Psoas muscle (tissue), 8 donors: ENCODE measurements around the gene LRRC45. TPM values are rescaled to one million over a fixed set of nuclear protein-coding genes. Genes with fewer than 3 reads are reported as not detected.

Source experiments
- ATAC-seq, 4 donors: fragments of 200-7000 bp; cut with Tn5 transposase; one replicate each; pipeline ENCODE4 v1.9.1; 2020; ENCODE audit warnings: moderate library complexity in 3 of 4, mild to moderate bottlenecking in 2 of 4
- DNase-seq, 2 donors: peaks; one replicate each; pipeline ENCODE4 v3.0.0-alpha.2; 2020
- H3K27ac ChIP-seq: fragments of 200-600 bp; one replicate; pipeline ENCODE4 v1.8.0; 2022
- H3K27me3 ChIP-seq, 3 donors: fragments of 200-600 bp in 1 of 3; one replicate each; pipeline versions ENCODE4 v1.6.1 to v1.8.0; 2013 to 2022; ENCODE audit warnings: low read length in 2 of 3, mild to moderate bottlenecking in 2 of 3, moderate library complexity in 1 of 3; ENCODE audit not compliant: insufficient read depth in 3 of 3
- H3K36me3 ChIP-seq, 2 donors: fragments of 200-600 bp in 1 of 2; one replicate each; pipeline versions ENCODE4 v1.6.1 to v1.8.0; 2013 to 2022; ENCODE audit warnings: low read depth in 1 of 2, mild to moderate bottlenecking in 1 of 2, moderate library complexity in 1 of 2; ENCODE audit not compliant: insufficient read depth in 1 of 2
- H3K4me1 ChIP-seq: fragments of 200-600 bp; one replicate; pipeline ENCODE4 v1.8.0; 2022
- H3K4me3 ChIP-seq: fragments of 200-600 bp; one replicate; pipeline ENCODE4 v1.8.0; 2022; ENCODE audit warnings: mild to moderate bottlenecking
- H3K9me3 ChIP-seq: fragments of 200-600 bp; one replicate; pipeline ENCODE4 v1.8.0; 2022
- WGBS, 3 donors: extraction: QIAGEN DNeasy Blood & Tissue Kit; methylation state at CpG; one replicate each; pipeline versions ENCODE4 v1.1.6 to v1.1.7; 2013; 5-methylcytosine and 5-hydroxymethylcytosine counted together
- intact Hi-C, 2 donors: fragments of 100-400 bp; cut with DNase I; formaldehyde crosslinking; loops; one replicate each; pipeline versions ENCODE4 v1.11.0 to v1.14.2; 2022
- polyA plus RNA-seq, 3 donors: library from polyadenylated mRNA; stranded (reverse); fragments of 200-250 nt; gene quantifications; one replicate each; pipeline ENCODE4 v1.2.3, GENCODE V29; 2013
- total RNA-seq, 4 donors: library from RNA; stranded (reverse); fragmentation: NEBNext Ultra II Directional in 2 of 4; extraction: Animal tissue kit (Norgen Biotek cat#: 25700) in 2 of 4; gene quantifications; one replicate each; pipeline versions ENCODE4 v1.2.1 to v1.2.4, GENCODE V29; 2021 to 2023
- TF ChIP-seq, protein P1 (sequence below): fragments of 200-600 bp; IDR thresholded peaks from one replicate; pipeline ENCODE4 v1.8.0; 2022; ENCODE audit warnings: antibody characterized with exemption
- donor health status: healthy with polysubstance abuse.
- donor health status: DM: no; HTN: no; CAD: no; lungs with moderate emphysema.
- donor health status: Bipolar disorder and iron deficiency.
- donor health status: healthy.
- donor health status: DM: yes; HTN: yes; CAD: no.
- donor health status: DM: no; HTN: no; CAD: no.
- donor health status: DM: no; HTN: no; CAD: no.
- donor health status: DM: yes; HTN: yes; CAD: no.

The LRRC45 gene
- total and polyA plus RNA-seq, 7 donors: 1.4 to 7.1 (median 3.0) TPM

DNA sequence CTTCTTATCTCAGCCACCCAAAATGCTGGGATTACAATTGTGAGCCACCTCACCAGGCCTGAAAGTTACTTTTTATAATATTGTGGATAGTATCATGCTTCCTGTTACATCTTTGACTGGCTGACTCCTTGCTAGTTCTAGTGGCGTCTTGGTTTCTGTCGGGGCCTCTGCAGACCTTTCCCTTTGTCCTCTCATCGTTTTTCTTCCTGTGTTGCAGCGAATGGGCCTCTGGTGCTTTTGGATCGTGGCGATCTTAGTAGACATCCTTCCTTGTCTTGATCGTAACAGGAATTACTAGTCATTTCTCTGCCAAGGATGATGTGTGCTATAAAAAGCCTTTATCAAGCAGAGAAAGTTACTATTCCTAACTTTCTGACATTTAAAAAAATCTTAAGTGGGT is 24.9 kb upstream of the LRRC45 start:
- ATAC-seq: no peak
- Histone ChIP-seq H3K27ac (no peak overlapping the region), H3K4me1 (peaks cover 51% of the 10 kb centered on the region), H3K9me3 (no peaks in the 10 kb centered on the region), H3K4me3 (no peak overlapping the region), H3K27me3 (no peaks in the 10 kb centered on the region), H3K36me3 (peaks cover 0 to 13% of the 10 kb centered on the region in 2 donors)
- 66 to 79% (median 66%) methylated on average over 7 of the region's 7 CpGs for WGBS, 3 donors
- intact Hi-C loops: no loop called here
- TF ChIP-seq, protein P1, sequence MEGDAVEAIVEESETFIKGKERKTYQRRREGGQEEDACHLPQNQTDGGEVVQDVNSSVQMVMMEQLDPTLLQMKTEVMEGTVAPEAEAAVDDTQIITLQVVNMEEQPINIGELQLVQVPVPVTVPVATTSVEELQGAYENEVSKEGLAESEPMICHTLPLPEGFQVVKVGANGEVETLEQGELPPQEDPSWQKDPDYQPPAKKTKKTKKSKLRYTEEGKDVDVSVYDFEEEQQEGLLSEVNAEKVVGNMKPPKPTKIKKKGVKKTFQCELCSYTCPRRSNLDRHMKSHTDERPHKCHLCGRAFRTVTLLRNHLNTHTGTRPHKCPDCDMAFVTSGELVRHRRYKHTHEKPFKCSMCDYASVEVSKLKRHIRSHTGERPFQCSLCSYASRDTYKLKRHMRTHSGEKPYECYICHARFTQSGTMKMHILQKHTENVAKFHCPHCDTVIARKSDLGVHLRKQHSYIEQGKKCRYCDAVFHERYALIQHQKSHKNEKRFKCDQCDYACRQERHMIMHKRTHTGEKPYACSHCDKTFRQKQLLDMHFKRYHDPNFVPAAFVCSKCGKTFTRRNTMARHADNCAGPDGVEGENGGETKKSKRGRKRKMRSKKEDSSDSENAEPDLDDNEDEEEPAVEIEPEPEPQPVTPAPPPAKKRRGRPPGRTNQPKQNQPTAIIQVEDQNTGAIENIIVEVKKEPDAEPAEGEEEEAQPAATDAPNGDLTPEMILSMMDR: no peak
- no peak for DNase-seq

DNA sequence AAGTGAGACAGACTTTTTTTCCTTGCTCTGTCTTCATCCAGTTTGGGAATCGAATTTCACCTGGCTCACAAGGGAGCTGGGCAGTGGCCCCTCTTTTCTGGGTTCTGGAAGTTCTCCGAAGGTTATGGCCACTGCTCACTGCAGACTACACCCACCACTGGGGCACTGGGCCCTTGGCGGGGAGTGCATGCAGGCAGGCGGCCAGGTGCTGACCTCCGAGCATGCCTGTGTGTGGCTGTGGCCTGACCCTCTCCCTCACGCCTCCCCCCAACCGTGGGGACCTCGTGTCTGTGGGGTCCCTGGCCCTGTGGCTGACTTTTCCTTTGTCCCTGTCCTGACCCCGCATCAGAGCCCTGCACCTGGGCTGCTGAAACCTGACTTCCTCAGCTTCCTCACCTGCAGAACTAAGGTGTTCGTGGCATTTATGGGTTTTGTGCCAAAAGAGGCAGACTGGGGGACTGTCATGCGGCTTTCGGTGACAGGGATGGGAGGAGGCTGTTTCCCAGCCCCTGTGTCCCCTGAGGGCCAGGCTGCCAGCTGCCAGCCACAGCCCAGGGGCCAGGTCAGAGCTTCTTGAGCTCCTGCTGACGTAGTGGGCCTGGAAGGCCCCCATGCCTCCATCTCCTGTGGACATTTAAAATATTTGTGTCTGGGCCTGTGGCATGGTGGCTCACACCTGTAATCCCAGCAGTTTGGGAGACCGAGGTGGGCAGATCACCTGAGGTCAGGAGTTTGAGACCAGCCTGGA is 24.2 kb upstream of the LRRC45 start:
- peaks cover 57% of the 10 kb centered on the region for H3K4me1 ChIP-seq
- 44 to 79% (median 51%) methylated on average over 11 to 14 of the region's 14 CpGs for WGBS, 3 donors
- intact Hi-C loops: no loop called here
- peaks cover 0 to 13% of the 10 kb centered on the region in 2 donors for H3K36me3 ChIP-seq
- TF ChIP-seq, protein P1: no peak
- peak in 1 of 4 donors; percentile 12 for ATAC-seq
- H3K9me3 ChIP-seq: no peaks in the 10 kb centered on the region
- H3K4me3 ChIP-seq: no peak overlapping the region
- H3K27ac ChIP-seq: no peak overlapping the region
- no peaks in the 10 kb centered on the region for H3K27me3 ChIP-seq
- no peak for DNase-seq

- Histone ChIP-seq H3K4me1 (peaks cover 62% of the 10 kb centered on the region), H3K36me3 (peaks cover 0 to 13% of the 10 kb centered on the region in 2 donors), H3K27ac (no peak overlapping the region), H3K9me3 (no peaks in the 10 kb centered on the region), H3K4me3 (no peak overlapping the region), H3K27me3 (no peaks in the 10 kb centered on the region)
- intact Hi-C loops: no loop called here
- TF ChIP-seq, protein P1: no peak
- 79 to 93% (median 80%) methylated on average over 11 to 12 of the region's 12 CpGs for WGBS, 3 donors
- no peak for ATAC-seq
- no peak for DNase-seq
Observed at GRCh38 chr17:81999587-81999975, 23.5 kb upstream of the LRRC45 start.

- intact Hi-C loops: loop anchor here (5.0 kb wide), 2 partner anchors 33 to 38 kb away; partner anchors contain the start of gene NOTUM (in 1 of the 2)
- Histone ChIP-seq H3K4me1 (peaks cover 62% of the 10 kb centered on the region), H3K27me3 (no peaks in the 10 kb centered on the region), H3K4me3 (no peak overlapping the region), H3K9me3 (no peaks in the 10 kb centered on the region), H3K27ac (peak overlapping the region; percentile 75), H3K36me3 (peaks cover 0 to 13% of the 10 kb centered on the region in 2 donors)
- ATAC-seq: no peak
- no peak for DNase-seq
- WGBS, 3 donors: 74 to 87% (median 78%) methylated on average over 36 of the region's 36 CpGs
- TF ChIP-seq, protein P1: no peak
Observed at GRCh38 chr17:81999976-82000802, 22.9 kb upstream of the LRRC45 start.
